ENCODE measurements around the gene BTNL9.
"Not testable (repeated sequence)": the region's sequence is repeated elsewhere in the genome, so short reads cannot be mapped to it uniquely, and the experiment has no call there.

BTNL9 gene

DNA sequence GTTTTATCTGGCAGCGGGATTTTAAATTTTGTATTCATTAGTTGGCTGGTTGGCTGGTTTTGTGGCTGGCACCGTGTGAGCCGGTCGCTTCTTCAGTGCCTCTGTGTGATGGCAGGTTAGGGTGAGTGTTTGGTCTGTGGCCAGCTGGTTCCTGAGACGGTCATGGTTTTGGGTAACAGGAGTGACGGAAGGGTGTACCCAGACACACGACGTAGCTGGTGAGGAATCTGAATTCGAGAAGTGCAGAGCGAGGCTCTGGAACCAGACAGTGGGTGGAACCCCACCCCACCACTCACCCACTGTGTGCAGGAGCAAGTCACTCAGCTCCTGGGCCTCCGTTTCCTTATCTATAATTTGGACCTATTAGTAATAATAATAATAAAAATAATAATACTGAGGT, 2.7 kb downstream of the BTNL9 start:
- no peak for DNase-seq (ENCODE audit: low read depth in 2 of 2)

DNA sequence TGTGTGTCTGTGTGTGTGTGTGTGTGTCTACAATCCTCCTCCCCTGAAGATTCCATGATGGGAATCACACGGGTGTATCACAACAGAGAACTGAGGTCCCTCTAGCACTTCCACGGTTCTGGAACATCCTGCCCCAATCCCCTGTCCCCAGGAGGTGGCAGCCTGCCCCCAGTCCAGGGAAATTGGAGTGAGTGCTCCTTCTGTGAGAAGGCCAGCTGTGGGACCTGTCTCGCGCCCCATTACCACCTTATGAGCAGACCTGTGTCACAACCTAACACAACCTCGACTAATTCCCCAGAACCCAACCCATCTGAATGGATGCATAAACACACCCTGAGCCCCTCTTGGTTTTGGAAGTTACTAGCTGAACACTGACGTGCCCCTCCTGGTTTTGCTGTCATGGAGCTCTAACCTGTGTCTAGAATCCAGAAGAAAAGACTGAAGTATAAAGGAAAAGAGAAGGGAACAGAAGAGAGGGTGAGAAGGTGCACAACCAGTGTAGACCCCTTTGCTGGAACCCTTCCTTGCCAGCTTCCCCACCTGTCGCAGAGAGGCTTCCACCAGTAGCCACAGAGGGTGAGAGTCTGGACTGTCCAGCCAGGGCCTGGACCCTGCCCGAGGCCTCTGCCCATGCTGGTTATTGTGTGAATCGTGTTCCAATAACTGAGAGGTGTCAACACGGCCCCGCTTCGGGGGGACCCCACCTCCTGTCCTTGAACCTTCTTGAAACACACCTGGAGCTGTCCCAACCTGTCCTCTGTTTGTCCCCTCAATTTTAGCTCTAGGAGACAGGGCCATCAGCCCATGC, 3.4 kb downstream of the BTNL9 start:
- no peak for DNase-seq (ENCODE audit: low read depth in 2 of 2)

DNA sequence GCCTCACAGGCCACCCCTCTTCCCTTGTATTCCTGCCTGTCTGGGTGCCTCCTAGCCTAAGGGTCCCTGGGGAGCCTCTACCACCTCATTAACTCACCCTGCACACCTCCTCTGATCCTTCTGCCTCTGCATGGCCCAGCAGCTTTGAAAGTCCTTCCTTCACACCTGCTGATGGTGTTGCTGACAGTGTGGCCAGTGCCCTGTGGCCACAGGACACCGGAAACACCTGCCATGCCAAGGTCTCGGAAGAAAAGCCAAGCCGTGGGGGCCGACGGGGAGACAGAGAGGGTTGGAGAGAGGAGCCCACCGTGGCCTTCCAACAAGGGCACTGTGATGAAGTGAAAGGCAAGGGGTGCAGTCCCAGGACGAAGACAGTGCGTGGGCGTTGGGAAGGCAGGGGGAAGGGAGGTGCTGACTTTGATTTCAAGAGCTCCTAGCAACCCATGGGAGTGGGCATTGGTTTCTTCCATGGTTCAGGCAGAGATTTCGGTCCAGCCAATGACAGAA, 4.1 kb downstream of the BTNL9 start:
- DNase-seq (ENCODE audit: low read depth in 2 of 2), result no peak

DNA sequence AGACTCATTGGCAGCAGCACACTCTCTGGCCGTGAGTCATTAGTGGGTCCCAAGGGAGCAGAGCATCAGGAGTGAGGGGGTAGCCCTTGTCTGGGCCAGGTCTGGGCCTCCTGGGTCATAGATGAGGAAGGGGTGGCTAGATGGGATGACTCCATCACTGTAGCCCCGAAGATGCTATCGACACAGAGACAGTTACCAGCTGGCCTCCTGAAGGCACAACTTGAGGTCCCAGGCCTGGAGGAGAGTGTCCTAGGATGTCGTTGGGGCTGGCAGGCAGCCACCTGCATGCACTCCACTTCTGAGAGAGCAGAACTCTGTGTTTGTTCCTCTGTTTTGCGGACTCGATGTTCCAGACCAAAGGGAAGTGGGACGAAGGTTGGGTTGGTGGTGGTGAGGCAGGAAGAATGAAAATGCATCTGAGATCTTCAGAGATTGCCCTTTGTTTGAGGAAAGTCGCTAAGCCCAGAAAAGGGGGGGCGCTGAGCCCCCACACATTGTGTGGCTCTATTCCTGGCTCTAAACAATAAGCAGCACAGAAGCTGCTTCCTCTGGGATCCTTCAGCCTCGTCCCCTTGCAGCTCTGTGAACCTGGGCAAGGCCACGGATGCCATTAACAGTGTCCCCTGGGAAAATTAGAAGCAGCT, 4.7 kb downstream of the BTNL9 start:
- DNase-seq (ENCODE audit: low read depth in 2 of 2), result no peak

DNA sequence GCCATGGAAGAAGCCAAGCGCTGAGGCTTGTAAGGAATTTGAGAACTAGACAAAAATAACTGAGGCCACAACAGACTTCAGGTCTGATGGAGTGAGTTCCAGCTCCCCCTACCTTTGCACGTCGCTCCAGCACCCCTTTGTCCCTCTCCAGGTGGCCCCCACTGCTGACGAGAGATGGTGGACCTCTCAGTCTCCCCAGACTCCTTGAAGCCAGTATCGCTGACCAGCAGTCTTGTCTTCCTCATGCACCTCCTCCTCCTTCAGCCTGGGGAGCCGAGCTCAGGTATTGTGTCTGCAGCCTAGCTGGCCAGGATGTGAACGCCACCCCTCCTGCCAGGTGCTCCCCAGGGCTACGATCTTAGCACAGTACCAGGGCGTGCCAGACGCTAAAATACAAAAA, 5.2 kb downstream of the BTNL9 start:
- no peak for DNase-seq (ENCODE audit: low read depth in 2 of 2)

DNA sequence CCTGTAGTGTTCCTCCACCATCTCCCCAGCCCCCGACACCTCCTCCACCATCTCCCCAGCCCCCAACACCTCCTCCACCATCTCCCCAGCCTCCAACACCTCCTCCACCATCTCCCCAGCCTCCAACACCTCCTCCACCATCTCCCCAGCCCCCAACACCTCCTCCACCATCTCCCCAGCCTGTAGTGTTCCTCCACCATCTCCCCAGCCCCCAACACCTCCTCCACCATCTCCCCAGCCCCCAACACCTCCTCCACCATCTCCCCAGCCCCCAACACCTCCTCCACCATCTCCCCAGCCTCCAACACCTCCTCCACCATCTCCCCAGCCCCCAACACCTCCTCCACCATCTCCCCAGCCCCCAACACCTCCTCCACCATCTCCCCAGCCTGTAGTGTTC, 5.8 kb downstream of the BTNL9 start:
- not testable (repeated sequence) for DNase-seq (ENCODE audit: low read depth in 2 of 2)

DNA sequence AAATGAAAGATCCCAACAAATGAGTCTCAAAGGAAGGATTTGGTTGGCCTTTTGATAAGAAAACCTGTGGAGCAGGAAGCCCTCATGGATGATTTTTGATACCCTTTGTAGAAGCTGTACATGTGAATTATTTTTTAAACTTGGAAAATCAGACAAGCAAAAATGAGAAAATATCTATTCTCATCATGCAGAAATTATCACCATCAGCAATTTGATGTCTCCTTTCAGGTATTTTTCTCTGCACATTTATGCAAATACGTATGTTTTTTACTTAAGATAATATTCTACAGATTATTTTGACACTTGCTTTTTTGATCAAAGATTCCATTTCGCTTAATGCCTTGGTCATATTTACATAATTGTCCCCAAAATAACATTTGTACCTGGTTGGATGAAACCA, 7.2 kb downstream of the BTNL9 start:
- no peak for DNase-seq (ENCODE audit: low read depth in 2 of 2)

DNA sequence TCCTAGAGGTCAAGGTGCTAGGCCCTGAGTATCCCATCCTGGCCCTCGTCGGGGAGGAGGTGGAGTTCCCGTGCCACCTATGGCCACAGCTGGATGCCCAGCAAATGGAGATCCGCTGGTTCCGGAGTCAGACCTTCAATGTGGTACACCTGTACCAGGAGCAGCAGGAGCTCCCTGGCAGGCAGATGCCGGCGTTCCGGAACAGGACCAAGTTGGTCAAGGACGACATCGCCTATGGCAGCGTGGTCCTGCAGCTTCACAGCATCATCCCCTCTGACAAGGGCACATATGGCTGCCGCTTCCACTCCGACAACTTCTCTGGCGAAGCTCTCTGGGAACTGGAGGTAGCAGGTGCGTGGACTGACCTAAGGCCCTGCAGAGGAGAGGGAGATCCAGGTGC, 7.9 kb downstream of the BTNL9 start:
- DNase-seq (ENCODE audit: low read depth in 2 of 2), result no peak

DNA sequence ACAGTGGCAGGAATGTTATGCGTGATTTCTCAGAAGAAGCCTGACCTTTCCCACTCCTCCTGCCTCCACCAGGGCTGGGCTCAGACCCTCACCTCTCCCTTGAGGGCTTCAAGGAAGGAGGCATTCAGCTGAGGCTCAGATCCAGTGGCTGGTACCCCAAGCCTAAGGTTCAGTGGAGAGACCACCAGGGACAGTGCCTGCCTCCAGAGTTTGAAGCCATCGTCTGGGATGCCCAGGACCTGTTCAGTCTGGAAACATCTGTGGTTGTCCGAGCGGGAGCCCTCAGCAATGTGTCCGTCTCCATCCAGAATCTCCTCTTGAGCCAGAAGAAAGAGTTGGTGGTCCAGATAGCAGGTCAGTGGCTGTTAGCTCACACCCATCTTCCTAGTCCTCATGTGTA, 9.9 kb downstream of the BTNL9 start:
- no peak for DNase-seq (ENCODE audit: low read depth in 2 of 2)

DNA sequence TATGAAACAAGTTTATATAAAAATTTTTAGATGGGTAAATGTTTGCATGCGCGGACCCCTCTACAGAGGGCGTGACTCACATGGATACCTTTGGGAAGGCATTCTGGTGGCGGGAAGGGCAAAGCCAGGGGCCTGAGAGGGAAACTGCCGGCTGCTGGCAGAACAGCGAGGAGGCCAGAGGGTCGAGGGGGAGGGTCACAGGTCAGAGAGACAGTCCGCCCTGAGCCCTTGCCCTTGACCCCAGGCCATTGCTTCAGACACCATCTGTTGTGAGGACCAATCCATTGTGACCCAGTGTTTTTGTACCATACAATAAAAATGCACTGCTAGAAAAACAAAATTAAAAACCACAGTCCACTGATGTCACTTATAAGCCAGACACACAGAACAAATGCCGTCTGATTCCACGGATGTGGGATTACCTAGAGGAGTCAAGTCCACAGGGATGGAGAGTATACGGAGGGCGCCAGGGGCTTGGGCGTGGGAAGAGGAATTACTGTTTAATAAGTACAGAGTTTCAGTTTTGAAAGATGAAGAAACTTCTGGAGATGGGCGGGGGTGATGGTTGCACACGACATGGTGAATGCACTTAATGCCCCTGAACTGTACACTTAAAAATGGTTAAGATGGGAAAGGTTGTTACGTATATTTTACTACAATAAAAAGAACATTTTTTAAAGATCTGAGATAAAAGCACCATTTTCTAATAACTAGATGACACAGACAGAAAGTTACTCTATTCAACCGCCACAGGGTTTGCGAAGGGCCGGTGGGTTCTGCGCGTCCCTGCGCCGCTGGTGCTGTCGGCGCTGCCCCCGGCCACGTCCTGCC, 12.0 kb downstream of the BTNL9 start:
- DNase-seq (ENCODE audit: low read depth in 2 of 2), result no peak

DNA sequence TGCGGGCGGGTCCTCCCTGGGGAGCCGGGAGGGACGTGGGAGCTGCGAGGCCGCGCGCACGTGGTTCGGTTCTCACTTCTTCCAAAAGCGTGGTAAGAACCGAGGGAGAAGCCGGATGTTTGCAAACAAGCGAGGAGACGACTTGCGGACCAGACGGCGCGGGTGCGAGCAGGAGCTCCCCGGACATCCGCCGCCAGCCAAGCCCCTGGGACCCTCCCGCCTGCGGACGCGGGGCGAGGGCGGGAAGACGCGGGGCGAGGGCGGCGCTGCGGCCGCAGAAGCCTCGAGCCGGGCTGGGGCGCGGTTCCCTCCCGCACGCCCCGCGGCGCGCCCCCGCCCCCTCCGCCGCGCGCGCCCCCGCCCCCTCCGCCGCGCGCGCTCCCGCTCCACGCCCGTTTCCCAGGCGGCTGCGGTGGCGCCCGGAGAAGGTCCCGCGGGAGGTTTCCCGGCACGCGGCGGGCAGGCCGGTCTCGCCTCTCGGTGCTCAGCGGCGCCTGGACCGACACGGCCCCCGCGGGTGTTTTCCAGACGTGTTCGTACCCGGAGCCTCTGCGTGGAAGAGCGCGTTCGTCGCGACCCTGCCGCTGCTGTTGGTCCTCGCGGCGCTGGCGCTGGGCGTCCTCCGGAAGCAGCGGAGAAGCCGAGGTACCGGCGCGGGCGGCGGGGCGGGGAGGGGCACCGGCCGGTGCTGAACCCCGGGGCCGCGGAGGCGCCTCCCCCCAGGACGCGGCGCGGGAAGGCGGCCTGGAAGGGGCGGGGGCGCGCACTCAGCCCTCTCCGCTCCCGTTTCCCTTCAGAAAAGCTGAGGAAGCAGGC, 12.8 kb downstream of the BTNL9 start:
- DNase-seq (ENCODE audit: low read depth in 2 of 2), result no peak

DNA sequence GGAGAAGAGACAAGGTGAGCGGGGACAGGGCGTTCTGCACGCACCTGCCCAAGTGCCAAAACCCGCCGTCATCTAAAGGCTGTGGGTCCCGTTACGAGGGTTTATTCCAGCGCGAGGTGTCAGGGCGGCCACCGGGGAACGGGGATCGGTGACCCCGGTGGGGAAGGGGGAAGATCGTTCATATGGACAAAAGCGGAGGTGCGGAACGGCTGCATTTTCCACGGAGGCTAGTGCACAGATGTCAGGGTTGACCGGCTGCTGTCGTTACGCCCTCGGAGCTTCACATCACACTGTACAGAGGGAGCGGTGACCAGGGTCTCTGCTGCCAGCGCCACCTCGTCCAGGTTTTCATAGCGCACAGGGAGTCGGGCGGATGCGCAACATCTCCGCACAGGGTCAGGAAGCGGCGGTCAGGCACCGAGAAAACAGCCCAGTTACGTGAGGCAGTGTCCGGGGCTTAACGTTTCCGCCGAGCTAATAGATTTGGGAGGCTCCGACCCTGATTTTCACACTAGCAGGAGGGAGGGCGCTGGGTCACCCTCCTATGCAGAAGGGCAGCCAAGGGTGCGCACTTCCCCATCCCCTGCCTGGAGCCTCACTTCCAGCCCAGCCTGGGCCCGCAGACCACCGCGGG, 13.5 kb downstream of the BTNL9 start:
- no peak for DNase-seq (ENCODE audit: low read depth in 2 of 2)

DNA sequence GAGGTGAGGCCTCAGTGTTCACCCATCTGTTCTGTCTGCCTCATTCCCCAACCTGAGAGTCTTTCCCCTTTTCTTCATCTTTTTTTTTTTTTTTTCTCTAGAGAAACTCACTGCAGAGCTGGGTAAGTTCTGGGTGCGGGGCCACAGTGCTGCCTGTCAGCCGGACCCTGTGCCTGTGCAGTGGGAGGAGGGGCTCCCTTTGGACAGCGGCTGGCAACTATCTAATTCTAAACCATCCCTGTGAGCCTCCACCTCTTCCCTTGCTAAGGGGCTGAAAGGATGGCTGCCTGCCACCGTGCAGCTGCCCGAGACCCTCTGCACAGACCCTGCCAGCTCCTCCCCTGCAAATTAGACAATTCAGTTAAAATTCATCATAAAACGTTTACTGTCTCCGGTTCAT, 14.1 kb downstream of the BTNL9 start:
- DNase-seq (ENCODE audit: low read depth in 2 of 2), result no peak

DNA sequence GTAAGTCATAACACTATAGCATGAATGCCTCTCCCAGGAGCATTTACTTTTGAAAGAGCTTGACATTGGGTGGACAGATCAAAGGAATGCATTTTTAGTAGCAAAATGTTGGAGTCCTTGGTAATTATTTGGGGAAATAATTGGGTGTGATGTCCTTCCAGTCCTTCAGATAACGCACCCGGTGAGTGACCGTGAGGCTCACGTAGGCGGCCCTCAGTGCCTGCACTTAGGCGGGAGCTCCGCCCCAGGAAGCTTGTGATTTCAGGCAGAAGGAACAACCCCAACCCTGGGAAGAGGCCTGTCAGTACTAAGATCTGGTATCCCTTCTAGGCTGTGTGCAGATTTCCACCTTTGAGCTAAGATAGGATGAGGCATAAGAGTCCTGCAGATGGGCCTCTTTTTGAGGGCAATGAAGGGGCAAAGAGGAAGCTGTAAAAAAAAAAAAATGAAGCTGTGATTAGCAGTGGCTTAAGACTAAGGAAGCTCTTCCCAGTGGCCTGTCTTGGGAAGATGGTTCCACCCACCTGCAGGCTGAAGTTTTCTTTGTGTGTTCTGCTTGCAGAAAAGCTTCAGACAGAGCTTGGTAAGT, 14.9 kb downstream of the BTNL9 start:
- DNase-seq (ENCODE audit: low read depth in 2 of 2), result no peak

DNA sequence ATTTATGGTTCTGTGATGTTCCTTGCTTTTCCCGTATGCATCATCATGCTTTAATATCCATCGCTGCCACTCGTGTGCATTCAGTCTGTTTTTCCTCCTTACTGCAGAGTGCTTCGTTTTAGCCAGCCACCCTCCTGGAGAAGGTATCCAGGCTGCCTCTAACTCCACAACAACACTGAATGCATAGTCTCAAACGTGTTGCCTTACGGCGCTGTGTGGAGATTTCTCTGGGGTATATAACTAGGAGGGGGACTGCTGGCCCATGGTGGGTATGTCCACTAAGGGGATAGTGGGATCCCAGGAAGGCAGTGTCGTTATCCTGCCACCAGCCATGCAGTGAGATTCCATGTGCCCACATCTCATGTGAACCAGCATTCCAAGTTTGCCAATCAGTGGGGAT, 16.4 kb downstream of the BTNL9 start:
- no peak for DNase-seq (ENCODE audit: low read depth in 2 of 2)

DNA sequence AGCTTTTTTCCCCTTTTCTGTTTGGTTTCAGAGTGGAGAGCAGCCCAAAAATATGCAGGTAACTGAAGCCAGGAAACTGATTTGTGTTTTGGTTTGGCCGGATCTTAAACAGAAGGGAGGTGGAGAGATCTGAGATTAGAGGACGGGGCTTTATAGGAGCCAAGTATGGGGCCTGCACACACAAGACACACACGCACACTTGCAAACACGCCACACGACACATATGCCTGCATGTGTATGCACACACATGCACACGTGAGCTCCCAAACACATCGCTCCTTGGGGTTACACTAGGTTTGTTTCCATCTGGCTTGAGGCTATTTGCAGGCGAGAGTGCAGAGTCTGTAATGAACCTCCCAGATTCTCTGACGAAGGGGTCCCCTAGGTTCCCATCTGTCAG, 18.3 kb downstream of the BTNL9 start:
- no peak for DNase-seq (ENCODE audit: low read depth in 2 of 2)

DNA sequence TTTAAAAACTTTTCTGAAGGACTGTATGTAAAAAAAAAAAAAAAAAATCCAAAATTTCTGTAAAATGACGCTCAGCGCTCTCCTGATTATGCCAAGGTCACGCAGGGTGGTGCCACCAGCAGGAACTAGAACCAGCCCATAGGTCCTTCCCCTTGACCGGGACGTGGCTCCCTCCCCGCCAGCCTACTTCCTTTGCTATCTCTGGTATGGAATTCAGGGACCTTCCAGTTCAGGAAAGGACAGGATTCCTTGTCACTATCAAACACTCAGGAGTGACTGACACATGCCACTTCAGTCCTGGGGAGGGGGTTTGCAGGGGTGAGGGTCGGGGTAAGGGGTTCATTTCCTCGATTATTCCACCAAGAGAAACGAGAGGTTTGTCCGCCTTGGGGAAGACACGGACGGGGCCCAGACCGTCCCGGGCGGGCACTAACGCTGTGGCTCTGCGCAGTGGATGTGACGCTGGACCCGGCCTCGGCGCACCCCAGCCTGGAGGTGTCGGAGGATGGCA, 18.8 kb downstream of the BTNL9 start:
- no peak for DNase-seq (ENCODE audit: low read depth in 2 of 2)

DNA sequence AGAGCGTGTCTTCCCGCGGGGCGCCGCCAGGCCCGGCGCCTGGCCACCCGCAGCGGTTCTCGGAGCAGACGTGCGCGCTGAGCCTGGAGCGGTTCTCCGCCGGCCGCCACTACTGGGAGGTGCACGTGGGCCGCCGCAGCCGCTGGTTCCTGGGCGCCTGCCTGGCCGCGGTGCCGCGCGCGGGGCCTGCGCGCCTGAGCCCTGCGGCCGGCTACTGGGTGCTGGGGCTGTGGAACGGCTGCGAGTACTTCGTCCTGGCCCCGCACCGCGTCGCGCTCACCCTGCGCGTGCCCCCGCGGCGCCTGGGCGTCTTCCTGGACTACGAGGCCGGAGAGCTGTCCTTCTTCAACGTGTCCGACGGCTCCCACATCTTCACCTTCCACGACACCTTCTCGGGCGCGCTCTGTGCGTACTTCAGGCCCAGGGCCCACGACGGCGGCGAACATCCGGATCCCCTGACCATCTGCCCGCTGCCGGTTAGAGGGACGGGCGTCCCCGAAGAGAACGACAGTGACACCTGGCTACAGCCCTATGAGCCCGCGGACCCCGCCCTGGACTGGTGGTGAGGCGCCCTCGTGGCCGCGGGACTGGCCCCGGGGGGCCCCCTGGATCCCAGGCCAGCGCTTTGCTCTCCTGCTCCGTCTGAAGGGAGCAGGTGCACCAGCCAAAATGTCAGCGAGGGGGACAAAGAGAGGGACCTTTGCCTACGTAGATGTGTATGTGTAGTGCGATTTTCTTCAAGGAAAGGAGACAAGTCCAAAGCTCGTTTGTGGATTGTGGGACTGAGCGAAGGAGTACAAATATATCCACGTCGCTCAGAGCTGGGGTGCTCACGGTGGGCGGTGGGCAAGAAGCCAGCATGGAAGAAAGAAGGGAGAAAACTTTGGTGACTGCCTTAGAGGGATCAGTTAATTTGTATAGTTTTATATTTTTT, 19.5 kb downstream of the BTNL9 start:
- DNase-seq (ENCODE audit: low read depth in 2 of 2), result no peak

DNA sequence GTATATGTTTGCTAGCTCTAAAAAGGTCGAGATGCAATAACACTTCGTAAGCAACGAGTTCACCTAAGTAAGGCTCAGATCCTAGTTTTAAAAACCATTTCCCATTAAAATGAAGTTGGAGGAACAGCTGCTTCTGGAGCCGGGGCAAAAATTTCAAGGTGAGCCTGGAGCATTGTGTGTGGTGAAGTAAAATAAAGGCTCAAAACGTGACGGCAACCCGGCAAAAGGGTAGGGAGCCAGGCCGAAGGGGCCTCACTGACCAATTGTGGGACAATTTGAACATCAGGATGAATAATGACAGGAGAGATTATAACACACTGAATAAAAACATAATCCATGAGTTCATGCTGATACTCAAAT, 20.1 kb downstream of the BTNL9 start:
- DNase-seq (ENCODE audit: low read depth in 2 of 2), result no peak

DNA sequence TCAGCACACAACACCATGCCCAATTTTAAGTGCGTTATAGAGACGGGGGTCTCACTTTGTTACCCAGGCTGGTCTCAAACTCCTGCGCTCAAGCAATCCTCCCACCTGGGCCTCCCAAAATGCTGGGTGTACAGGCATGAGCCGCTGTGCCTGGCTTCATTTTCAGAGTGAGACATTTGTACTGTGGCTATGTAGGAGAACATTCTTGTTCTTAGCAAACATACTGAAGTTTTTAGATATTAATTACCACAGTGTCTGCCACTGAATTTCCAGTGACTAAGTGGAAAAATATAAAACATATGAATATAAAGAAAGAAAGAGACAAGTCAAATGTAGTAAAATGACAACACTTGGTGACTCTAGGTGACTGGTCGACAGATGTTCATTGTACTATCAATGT, 20.9 kb downstream of the BTNL9 start:
- DNase-seq (ENCODE audit: low read depth in 2 of 2), result no peak
